Heart left ventricle (tissue), 13 donors: ENCODE measurements around the gene BRD9.

Experiments
- POLR2A ChIP-seq, 2 donors: fragments of 450-650 bp; IDR thresholded peaks; one replicate each; pipeline ENCODE4 v1.6.1; 2017; ENCODE audit warnings: antibody characterized with exemption in 2 of 2, mild to moderate bottlenecking in 2 of 2, moderate library complexity in 2 of 2
- TF ChIP-seq, protein P1 (sequence below), 12 donors: fragments of 200-600 bp; sonication (generic) in 4 of 12; IDR thresholded peaks; one replicate each; pipeline versions ENCODE4 v1.5.0 to v1.8.0; 2018 to 2022; ENCODE audit warnings: antibody characterized with exemption in 12 of 12, mild to moderate bottlenecking in 5 of 12
- donor health status: ischemic (EF 13 %, LVEDD 7.1; RV severe dilation, severe dysfunction).
- donor health status: DM: no; HTN: yes; CAD: no.
- donor health status: DM: no; HTN: no; CAD: no.
- donor health status: ischemic (EF 25% LVEDD 6.9; RV normal size, moderate dysfunction).
- donor health status: ischemic (EF 25% LVEDD 5.7; RV mildly dilated, moderate dysfunction).
- donor health status: ischemic (EF 35%, LVEDD 5.7; RV mildly dilated, moderate dysfunction).
- donor health status: nonischemic (EF 11% LVEDD 7.7; RV severe dilation, severe dysfunction).
- donor health status: DM: yes; HTN: yes; CAD: no.
- donor health status: PGD.
- donor health status: ischemic (EF 29% LVEDD 5.4; RV normal size, mild dysfunction).
- donor health status: nonischemic (EF 23%, LVEDD 6.1; RV moderate dilation, normal function).

GRCh38 chr5:909994-910768 lies 17.6 kb upstream of the BRD9 start:
- TF ChIP-seq, protein P1, sequence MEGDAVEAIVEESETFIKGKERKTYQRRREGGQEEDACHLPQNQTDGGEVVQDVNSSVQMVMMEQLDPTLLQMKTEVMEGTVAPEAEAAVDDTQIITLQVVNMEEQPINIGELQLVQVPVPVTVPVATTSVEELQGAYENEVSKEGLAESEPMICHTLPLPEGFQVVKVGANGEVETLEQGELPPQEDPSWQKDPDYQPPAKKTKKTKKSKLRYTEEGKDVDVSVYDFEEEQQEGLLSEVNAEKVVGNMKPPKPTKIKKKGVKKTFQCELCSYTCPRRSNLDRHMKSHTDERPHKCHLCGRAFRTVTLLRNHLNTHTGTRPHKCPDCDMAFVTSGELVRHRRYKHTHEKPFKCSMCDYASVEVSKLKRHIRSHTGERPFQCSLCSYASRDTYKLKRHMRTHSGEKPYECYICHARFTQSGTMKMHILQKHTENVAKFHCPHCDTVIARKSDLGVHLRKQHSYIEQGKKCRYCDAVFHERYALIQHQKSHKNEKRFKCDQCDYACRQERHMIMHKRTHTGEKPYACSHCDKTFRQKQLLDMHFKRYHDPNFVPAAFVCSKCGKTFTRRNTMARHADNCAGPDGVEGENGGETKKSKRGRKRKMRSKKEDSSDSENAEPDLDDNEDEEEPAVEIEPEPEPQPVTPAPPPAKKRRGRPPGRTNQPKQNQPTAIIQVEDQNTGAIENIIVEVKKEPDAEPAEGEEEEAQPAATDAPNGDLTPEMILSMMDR (IDR thresholded peaks at IDR 0.05), result no peak
- TF ChIP-seq POLR2A (IDR thresholded peaks at IDR 0.05), result no peak
